ENCODE data around the gene HOXA11.
A peak's percentile ranks its signal among the peaks of the same experiment; 100 is the strongest.

Gene HOXA11

DNA sequence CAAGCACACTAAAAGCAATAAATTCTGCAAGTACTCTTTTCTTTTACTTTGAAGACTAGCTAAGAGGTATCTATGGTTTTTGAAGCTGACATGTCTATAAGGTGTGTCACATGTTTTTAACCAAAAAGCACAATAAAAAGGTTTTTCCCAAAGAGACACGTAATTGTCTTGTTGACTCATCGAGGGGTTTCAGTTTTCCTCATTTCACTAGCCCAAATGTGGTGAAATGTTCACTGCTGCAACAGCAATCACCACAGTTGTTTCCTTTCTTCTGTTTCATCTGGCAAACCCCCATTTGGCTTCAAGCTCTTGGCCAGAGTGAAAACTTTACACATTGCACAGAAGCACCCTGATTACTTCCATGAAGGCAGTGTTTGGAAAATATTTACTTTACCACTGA is 50.6 kb downstream of the HOXA11 start:
- DNase-seq (ENCODE audit: low read depth): no peak
- no peak for TF ChIP-seq CTCF (IDR thresholded peaks at IDR 0.05; ENCODE audit: control insufficient read depth, extremely low read depth, insufficient read depth)
- H3K4me3 ChIP-seq (ENCODE audit: low read depth, low read length): no peak overlapping the region

- H3K4me3 ChIP-seq (ENCODE audit: low read depth, low read length): no peak overlapping the region
- DNase-seq (ENCODE audit: low read depth): no peak
- no peak for TF ChIP-seq CTCF (IDR thresholded peaks at IDR 0.05; ENCODE audit: control insufficient read depth, extremely low read depth, insufficient read depth)
These were observed 51.4 kb downstream of the HOXA11 start for GRCh38 chr7:27133409-27134231.

DNA sequence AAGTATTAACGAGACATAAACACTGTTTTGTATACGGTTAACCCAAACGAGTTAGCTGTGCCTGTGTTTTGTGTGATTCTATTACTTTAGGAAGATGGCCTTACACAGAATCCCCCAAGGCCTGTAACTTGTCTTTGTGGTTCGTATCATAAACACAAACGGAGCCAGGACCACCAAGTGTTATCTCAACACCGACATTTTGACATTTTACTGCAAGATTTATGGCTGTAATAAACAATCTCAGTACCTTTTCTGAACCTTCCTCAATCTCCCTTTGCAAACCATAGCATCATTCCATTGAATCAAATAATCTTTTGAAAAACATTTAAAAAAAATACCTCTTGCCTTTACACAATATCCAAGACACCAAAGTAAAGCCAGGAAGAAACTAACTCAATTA is 52.1 kb downstream of the HOXA11 start:
- DNase-seq (ENCODE audit: low read depth): no peak
- TF ChIP-seq CTCF (IDR thresholded peaks at IDR 0.05; ENCODE audit: control insufficient read depth, extremely low read depth, insufficient read depth): no peak
- H3K4me3 ChIP-seq (ENCODE audit: low read depth, low read length): no peak overlapping the region

GRCh38 chr7:27132214-27132613 is 52.8 kb downstream of the HOXA11 start:
- DNase-seq (ENCODE audit: low read depth): no peak
- no peak for TF ChIP-seq CTCF (IDR thresholded peaks at IDR 0.05; ENCODE audit: control insufficient read depth, extremely low read depth, insufficient read depth)
- H3K4me3 ChIP-seq (ENCODE audit: low read depth, low read length): no peak overlapping the region

- DNase-seq (ENCODE audit: low read depth): no peak
- TF ChIP-seq CTCF (IDR thresholded peaks at IDR 0.05; ENCODE audit: control insufficient read depth, extremely low read depth, insufficient read depth): no peak
- peak overlapping the region; percentile 44 for H3K4me3 ChIP-seq (ENCODE audit: low read depth, low read length)
These were observed 53.6 kb downstream of the HOXA11 start for GRCh38 chr7:27131390-27131819.
